ENCODE results near the gene MPP2.
"Not testable (repeated sequence)": the region's sequence is repeated elsewhere in the genome, so short reads cannot be mapped to it uniquely, and the experiment has no call there.

DNA sequence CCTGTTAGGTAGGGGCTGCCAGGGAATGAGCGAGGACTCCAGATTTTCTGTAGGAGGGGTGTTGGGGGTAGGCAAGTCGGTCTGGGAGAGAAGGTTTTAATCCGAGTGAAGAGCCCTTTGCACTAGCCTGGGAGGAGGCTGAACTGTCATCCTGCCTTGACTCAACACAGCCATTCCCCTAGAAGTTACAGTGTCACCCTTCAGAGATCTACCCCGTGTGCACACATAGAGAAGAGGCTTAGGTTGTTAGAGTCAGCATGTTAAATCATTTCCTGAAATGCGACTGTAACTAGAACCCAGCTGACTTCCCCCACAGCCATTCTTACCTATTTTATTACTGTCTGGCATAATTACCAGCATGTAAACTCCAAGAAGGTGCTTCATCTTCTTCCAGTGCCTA lies 20.6 kb upstream of the MPP2 start:
- TF ChIP-seq, protein P1, sequence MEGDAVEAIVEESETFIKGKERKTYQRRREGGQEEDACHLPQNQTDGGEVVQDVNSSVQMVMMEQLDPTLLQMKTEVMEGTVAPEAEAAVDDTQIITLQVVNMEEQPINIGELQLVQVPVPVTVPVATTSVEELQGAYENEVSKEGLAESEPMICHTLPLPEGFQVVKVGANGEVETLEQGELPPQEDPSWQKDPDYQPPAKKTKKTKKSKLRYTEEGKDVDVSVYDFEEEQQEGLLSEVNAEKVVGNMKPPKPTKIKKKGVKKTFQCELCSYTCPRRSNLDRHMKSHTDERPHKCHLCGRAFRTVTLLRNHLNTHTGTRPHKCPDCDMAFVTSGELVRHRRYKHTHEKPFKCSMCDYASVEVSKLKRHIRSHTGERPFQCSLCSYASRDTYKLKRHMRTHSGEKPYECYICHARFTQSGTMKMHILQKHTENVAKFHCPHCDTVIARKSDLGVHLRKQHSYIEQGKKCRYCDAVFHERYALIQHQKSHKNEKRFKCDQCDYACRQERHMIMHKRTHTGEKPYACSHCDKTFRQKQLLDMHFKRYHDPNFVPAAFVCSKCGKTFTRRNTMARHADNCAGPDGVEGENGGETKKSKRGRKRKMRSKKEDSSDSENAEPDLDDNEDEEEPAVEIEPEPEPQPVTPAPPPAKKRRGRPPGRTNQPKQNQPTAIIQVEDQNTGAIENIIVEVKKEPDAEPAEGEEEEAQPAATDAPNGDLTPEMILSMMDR (IDR thresholded peaks at IDR 0.05), result not testable (repeated sequence)
- TF ChIP-seq POLR2AphosphoS5, EP300, POLR2A (IDR thresholded peaks at IDR 0.05): not testable (repeated sequence)

Measured in stomach (tissue), 4 donors.